OCI-LY3 (cell line): ENCODE data around the gene KCTD16.

ENCODE experiments used
- H2AFZ ChIP-seq: fragments of 200-600, 300-600 bp; shearing (Covaris generic); 2 replicates; pipeline ENCODE4 v1.6.0; 2014; ENCODE audit warnings: antibody characterized with exemption, low read depth, low read length
- H3K27ac ChIP-seq: fragments of 200-600, 300-600 bp; sonication (generic); 2 replicates; pipeline ENCODE4 v1.5.1; 2014; ENCODE audit warnings: mild to moderate bottlenecking, low read length, moderate library complexity, mixed read lengths
- H3K27me3 ChIP-seq: fragments of 200-600, 300-600 bp; sonication (generic); 2 replicates; pipeline ENCODE4 v1.6.1; 2014; ENCODE audit warnings: low read depth, low read length, mixed read lengths
- H3K36me3 ChIP-seq: fragments of 200-600, 300-600 bp; sonication (generic); replicated peaks from 2 replicates; pipeline ENCODE3; 2014; ENCODE audit warnings: low read depth, low read length, mixed read lengths
- H3K4me1 ChIP-seq: fragments of 300-600, 200-600 bp; sonication (generic); 2 replicates; pipeline ENCODE4 v1.6.1; 2014; ENCODE audit warnings: low read length, mixed read lengths
- H3K4me2 ChIP-seq: fragments of 200-600, 300-600 bp; sonication (generic); 2 replicates; pipeline ENCODE4 v1.6.1; 2014; ENCODE audit warnings: low read length, mixed read lengths
- H3K4me3 ChIP-seq: fragments of 300-600, 200-600 bp; sonication (generic); 2 replicates; pipeline ENCODE4 v1.5.1; 2014; ENCODE audit warnings: antibody characterized with exemption, mild to moderate bottlenecking, low read length, moderate library complexity
- H3K79me2 ChIP-seq: fragments of 300-600, 200-600 bp; shearing (Covaris generic); 2 replicates; pipeline ENCODE4 v1.6.1; 2014; ENCODE audit warnings: mild to moderate bottlenecking, low read length, mixed read lengths
- H3K9ac ChIP-seq: fragments of 300-600, 200-600 bp; shearing (Covaris generic); 2 replicates; pipeline ENCODE4 v1.6.0; 2014; ENCODE audit warnings: mild to moderate bottlenecking, low read length, moderate library complexity
- H3K9me3 ChIP-seq: fragments of 200-600, 300-600 bp; shearing (Covaris generic); 2 replicates; pipeline ENCODE4 v1.6.1; 2014; ENCODE audit warnings: low read length, mixed read lengths; ENCODE audit not compliant: insufficient read depth
- H4K20me1 ChIP-seq: fragments of 200-600, 300-600 bp; sonication (generic); 2 replicates; pipeline ENCODE4 v1.6.1; 2016; ENCODE audit warnings: low read length, mixed read lengths; ENCODE audit not compliant: insufficient read depth
- CTCF ChIP-seq: fragments of 200-600, 300-600 bp; sonication (generic); IDR thresholded peaks from 2 replicates; pipeline ENCODE4 v1.5.1; 2014; ENCODE audit warnings: antibody characterized with exemption, low read length, low read depth
- EZH2phosphoT487 ChIP-seq: fragments of 200-600 bp; shearing (Covaris generic); IDR thresholded peaks from 2 replicates; pipeline ENCODE4 v1.6.1; 2018; ENCODE audit warnings: antibody characterized with exemption, mixed run types, low read depth

The KCTD16 gene

GRCh38 chr5:144209361-144209760 lies 38.7 kb downstream of the KCTD16 start:
- no peak overlapping the region for H3K4me2 ChIP-seq
- H3K9ac ChIP-seq = no peak overlapping the region
- H3K79me2 ChIP-seq = no peaks in the 10 kb centered on the region
- no peaks in the 10 kb centered on the region for H4K20me1 ChIP-seq
- peaks cover 20% of the 10 kb centered on the region for H3K27me3 ChIP-seq
- TF ChIP-seq CTCF = no peak
- TF ChIP-seq EZH2phosphoT487 = no peak
- H3K27ac ChIP-seq = no peak overlapping the region
- H3K36me3 ChIP-seq = no peaks in the 10 kb centered on the region
- H3K9me3 ChIP-seq = no peaks in the 10 kb centered on the region
- no peaks in the 10 kb centered on the region for H3K4me1 ChIP-seq
- no peak overlapping the region for H3K4me3 ChIP-seq
- no peak overlapping the region for H2AFZ ChIP-seq

GRCh38 chr5:144210655-144211054 lies 40.0 kb downstream of the KCTD16 start:
- Histone ChIP-seq H3K27me3 (peaks cover 20% of the 10 kb centered on the region), H3K27ac (no peak overlapping the region), H4K20me1 (no peaks in the 10 kb centered on the region), H3K36me3 (no peaks in the 10 kb centered on the region), H3K4me1 (no peaks in the 10 kb centered on the region), H3K79me2 (no peaks in the 10 kb centered on the region), H2AFZ (no peak overlapping the region), H3K4me3 (no peak overlapping the region), H3K9me3 (no peaks in the 10 kb centered on the region), H3K9ac (no peak overlapping the region), H3K4me2 (no peak overlapping the region)
- no peak for TF ChIP-seq CTCF

- no peaks in the 10 kb centered on the region for H4K20me1 ChIP-seq
- H3K36me3 ChIP-seq = no peaks in the 10 kb centered on the region
- H3K9ac ChIP-seq = no peak overlapping the region
Observed at GRCh38 chr5:144219869-144220268, 49.2 kb downstream of the KCTD16 start.

GRCh38 chr5:144227363-144227999 lies 56.8 kb downstream of the KCTD16 start:
- Histone ChIP-seq H4K20me1 (no peaks in the 10 kb centered on the region), H3K4me3 (no peak overlapping the region), H3K79me2 (no peaks in the 10 kb centered on the region), H3K27ac (no peak overlapping the region), H3K9ac (no peak overlapping the region), H3K4me1 (no peaks in the 10 kb centered on the region), H3K27me3 (no peaks in the 10 kb centered on the region), H3K36me3 (no peaks in the 10 kb centered on the region), H3K9me3 (no peaks in the 10 kb centered on the region), H3K4me2 (no peak overlapping the region), H2AFZ (no peak overlapping the region)
- TF ChIP-seq CTCF (no peak), EZH2phosphoT487 (no peak)

More at GRCh38 chr5:144219869-144220268, 49.2 kb downstream of the KCTD16 start:
- TF ChIP-seq CTCF (no peak), EZH2phosphoT487 (no peak)
- H3K27me3 ChIP-seq = no peaks in the 10 kb centered on the region
- H3K4me1 ChIP-seq = no peaks in the 10 kb centered on the region
- no peaks in the 10 kb centered on the region for H3K79me2 ChIP-seq
- no peaks in the 10 kb centered on the region for H3K9me3 ChIP-seq
- no peak overlapping the region for H3K4me2 ChIP-seq
- H3K27ac ChIP-seq = no peak overlapping the region
- no peak overlapping the region for H3K4me3 ChIP-seq
- no peak overlapping the region for H2AFZ ChIP-seq
